Measurements from ENCODE around the gene EPOP. TPM values are rescaled to one million over a fixed set of nuclear protein-coding genes. Genes with fewer than 3 reads are reported as not detected.

The EPOP gene
- total and polyA plus RNA-seq, 2 of the 13 experiments (the other 11 are each of a cell fraction or from before 2014, with no cell fraction given) = 14.7 to 37.8 TPM

DNA sequence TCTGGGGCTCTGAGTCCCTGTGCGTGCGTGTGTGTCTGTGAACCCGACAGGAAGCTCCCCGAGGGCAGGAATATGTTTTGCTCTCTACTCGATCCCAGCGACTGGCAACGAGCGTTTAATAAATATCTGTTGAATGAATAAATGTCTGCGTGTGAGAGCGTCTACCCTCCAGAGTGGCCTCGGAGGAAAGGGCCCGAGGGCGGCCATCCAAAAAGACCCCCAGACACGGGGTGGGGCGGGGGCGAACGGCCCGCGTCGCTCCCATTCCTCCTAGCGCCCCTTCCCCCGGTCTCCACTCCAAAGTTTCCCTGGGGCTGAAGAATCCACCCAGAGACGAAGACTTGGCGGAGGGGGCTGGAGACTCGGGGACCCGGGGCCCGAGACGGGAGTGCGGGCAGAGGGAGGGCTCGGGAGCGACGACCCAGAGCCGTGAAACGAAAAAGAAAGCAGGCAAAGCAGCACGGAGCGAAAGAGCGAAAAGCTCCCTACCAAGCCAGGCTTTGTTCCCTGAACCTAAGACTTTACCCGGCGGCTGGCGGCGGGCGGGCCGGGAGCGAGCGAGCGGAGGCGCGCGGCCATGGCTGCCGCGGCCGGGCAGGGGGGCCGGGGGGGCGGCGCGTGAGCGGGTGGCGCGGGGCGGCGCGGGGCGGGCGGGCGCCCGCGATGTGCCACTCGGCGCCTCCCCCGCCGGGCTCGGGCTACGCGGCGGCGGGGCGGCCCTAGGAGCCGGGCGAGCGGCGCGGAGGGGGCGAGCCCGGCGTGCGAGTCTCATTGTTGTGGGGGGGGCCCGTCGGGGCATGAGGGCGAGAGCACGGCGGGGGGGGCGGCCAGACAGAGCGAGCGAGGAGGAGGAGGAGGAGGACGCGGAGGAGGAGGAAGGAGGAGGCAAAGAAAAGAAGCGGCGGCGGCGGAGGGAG, 30.1 kb upstream of the EPOP start, which contains the start of gene MLLT6 (continued):
- TF ChIP-seq IKZF4 (CRISPR knock-in tag; IDR thresholded peaks at IDR 0.05; ENCODE audit: borderline replicate concordance, low read depth, not compliant biosample characterization) (no peak), ZBTB37 (CRISPR knock-in tag; IDR thresholded peaks at IDR 0.05) (no peak), ZNF253 (CRISPR knock-in tag; IDR thresholded peaks at IDR 0.05; ENCODE audit: borderline replicate concordance) (no peak), ZNF44 (CRISPR knock-in tag; IDR thresholded peaks at IDR 0.05) (no peak), TOPORS (CRISPR knock-in tag; IDR thresholded peaks at IDR 0.05) (no peak), SP140L (CRISPR knock-in tag; IDR thresholded peaks at IDR 0.05; ENCODE audit: borderline replicate concordance) (no peak), CHD4 (IDR thresholded peaks at IDR 0.05; ENCODE audit: borderline replicate concordance, low read length) (no peak), ZNF30 (CRISPR knock-in tag; IDR thresholded peaks at IDR 0.05) (no peak), MEIS1 (CRISPR knock-in tag; IDR thresholded peaks at IDR 0.05; ENCODE audit: borderline replicate concordance) (no peak), CBX1 (IDR thresholded peaks at IDR 0.05; ENCODE audit: low read depth) (no peak), DR1 (CRISPR knock-in tag; IDR thresholded peaks at IDR 0.05) (no peak; the same call in 1 of the 2 replicates), ZNF292 (CRISPR knock-in tag; IDR thresholded peaks at IDR 0.05; ENCODE audit: borderline replicate concordance, low read depth) (no peak), ZNF7 (CRISPR knock-in tag; IDR thresholded peaks at IDR 0.05) (no peak), ETS1 (CRISPR knock-in tag; IDR thresholded peaks at IDR 0.05) (no peak; the same call in 1 of the 2 replicates), ZNF335 (CRISPR knock-in tag; IDR thresholded peaks at IDR 0.05) (no peak), ISL2 (CRISPR knock-in tag; IDR thresholded peaks at IDR 0.05) (no peak), ZSCAN25 (CRISPR knock-in tag; IDR thresholded peaks at IDR 0.05) (no peak), PCBP1 (IDR thresholded peaks at IDR 0.05; ENCODE audit: borderline replicate concordance, low read depth, low read length) (no peak), JUND (CRISPR knock-in tag; IDR thresholded peaks at IDR 0.05) (no peak), ZFP36L1 (CRISPR knock-in tag; IDR thresholded peaks at IDR 0.05) (no peak), THYN1 (CRISPR knock-in tag; IDR thresholded peaks at IDR 0.05; ENCODE audit: borderline replicate concordance, low read depth) (0 out of 2 replicates have a peak, but pooled peaks have one; percentile 0), NCOA1 (CRISPR knock-in tag; IDR thresholded peaks at IDR 0.05) (no peak), ZNF761 (CRISPR knock-in tag; conservative IDR thresholded peaks at IDR 0.05) (no peak), NR2F2 (IDR thresholded peaks at IDR 0.05; ENCODE audit: borderline replicate concordance, low read depth) (no peak), ZNF230 (CRISPR knock-in tag; IDR thresholded peaks at IDR 0.05) (no peak)
- TF ChIP-seq, protein P1, sequence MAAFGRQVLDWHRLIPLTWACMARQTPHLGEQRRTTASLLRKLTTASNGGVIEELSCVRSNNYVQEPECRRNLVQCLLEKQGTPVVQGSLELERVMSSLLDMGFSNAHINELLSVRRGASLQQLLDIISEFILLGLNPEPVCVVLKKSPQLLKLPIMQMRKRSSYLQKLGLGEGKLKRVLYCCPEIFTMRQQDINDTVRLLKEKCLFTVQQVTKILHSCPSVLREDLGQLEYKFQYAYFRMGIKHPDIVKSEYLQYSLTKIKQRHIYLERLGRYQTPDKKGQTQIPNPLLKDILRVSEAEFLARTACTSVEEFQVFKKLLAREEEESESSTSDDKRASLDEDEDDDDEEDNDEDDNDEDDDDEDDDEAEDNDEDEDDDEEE (CRISPR knock-in tag; IDR thresholded peaks at IDR 0.05) = no peak
- TF ChIP-seq, protein P2, sequence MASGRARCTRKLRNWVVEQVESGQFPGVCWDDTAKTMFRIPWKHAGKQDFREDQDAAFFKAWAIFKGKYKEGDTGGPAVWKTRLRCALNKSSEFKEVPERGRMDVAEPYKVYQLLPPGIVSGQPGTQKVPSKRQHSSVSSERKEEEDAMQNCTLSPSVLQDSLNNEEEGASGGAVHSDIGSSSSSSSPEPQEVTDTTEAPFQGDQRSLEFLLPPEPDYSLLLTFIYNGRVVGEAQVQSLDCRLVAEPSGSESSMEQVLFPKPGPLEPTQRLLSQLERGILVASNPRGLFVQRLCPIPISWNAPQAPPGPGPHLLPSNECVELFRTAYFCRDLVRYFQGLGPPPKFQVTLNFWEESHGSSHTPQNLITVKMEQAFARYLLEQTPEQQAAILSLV (CRISPR knock-in tag; IDR thresholded peaks at IDR 0.05; ENCODE audit: borderline replicate concordance) = no peak
